OCI-LY1 (cell line): ENCODE data around the gene SOX5.

Source experiments
- H2AFZ ChIP-seq: fragments of 200-600 bp; sonication (generic), shearing (Covaris generic); 2 replicates; pipeline ENCODE4 v1.6.0; 2014; ENCODE audit warnings: antibody characterized with exemption, mild to moderate bottlenecking, low read length
- H3F3A ChIP-seq: fragments of 200-600 bp; sonication (generic), shearing (Covaris generic); 2 replicates; pipeline ENCODE4 v1.6.0; 2014; ENCODE audit warnings: mild to moderate bottlenecking, antibody characterized with exemption, low read length, moderate library complexity; ENCODE audit not compliant: insufficient read depth
- H3K27ac ChIP-seq: fragments of 200-600 bp; sonication (generic); 2 replicates; pipeline ENCODE4 v1.5.1; 2014; ENCODE audit warnings: low read length, mixed run types, mild to moderate bottlenecking, low read depth; ENCODE audit not compliant: poor library complexity, severe bottlenecking
- H3K27me3 ChIP-seq: fragments of 200-600 bp; sonication (generic); 2 replicates; pipeline ENCODE4 v1.6.0; 2014; ENCODE audit warnings: antibody characterized with exemption, mild to moderate bottlenecking, low read length, moderate library complexity; ENCODE audit not compliant: insufficient read depth
- H3K36me3 ChIP-seq: fragments of 200-600 bp; sonication (generic); 2 replicates; pipeline ENCODE4 v1.6.1; 2014; ENCODE audit warnings: mild to moderate bottlenecking, antibody characterized with exemption, low read length, moderate library complexity, mixed read lengths; ENCODE audit not compliant: insufficient read depth
- H3K4me1 ChIP-seq: fragments of 200-600 bp; sonication (generic); 2 replicates; pipeline ENCODE4 v1.5.1; 2014; ENCODE audit warnings: mild to moderate bottlenecking, low read length, moderate library complexity; ENCODE audit not compliant: insufficient read depth, severe bottlenecking
- H3K4me2 ChIP-seq: fragments of 200-600 bp; sonication (generic), shearing (Covaris generic); 2 replicates; pipeline ENCODE4 v1.6.1; 2014; ENCODE audit warnings: low read length
- H3K4me3 ChIP-seq: fragments of 200-600 bp; sonication (generic); 2 replicates; pipeline ENCODE4 v1.5.1; 2014; ENCODE audit warnings: low read length, low read depth, mild to moderate bottlenecking, mixed read lengths; ENCODE audit not compliant: poor library complexity, severe bottlenecking
- H3K79me2 ChIP-seq: fragments of 200-600 bp; shearing (Covaris generic); 2 replicates; pipeline ENCODE4 v1.6.1; 2016; ENCODE audit warnings: mixed run types, low read length, mixed read lengths; ENCODE audit not compliant: insufficient read depth
- H3K9ac ChIP-seq: fragments of 200-600 bp; sonication (generic), shearing (Covaris generic); 2 replicates; pipeline ENCODE4 v1.6.1; 2014; ENCODE audit warnings: mild to moderate bottlenecking, low read length, mixed read lengths
- H3K9me2 ChIP-seq: fragments of 200-600 bp; sonication (generic), shearing (Covaris generic); 2 replicates; pipeline ENCODE4 v1.6.1; 2014; ENCODE audit warnings: low read depth, mild to moderate bottlenecking, low read length, mixed read lengths
- H3K9me3 ChIP-seq: fragments of 200-600 bp; shearing (Covaris generic); 2 replicates; pipeline ENCODE4 v1.6.1; 2014; ENCODE audit warnings: low read length, mixed read lengths
- H4K20me1 ChIP-seq: fragments of 200-600 bp; sonication (generic), shearing (Covaris generic); 2 replicates; pipeline ENCODE4 v1.6.0; 2016; ENCODE audit warnings: mild to moderate bottlenecking, low read length; ENCODE audit not compliant: insufficient read depth
- CTCF ChIP-seq: fragments of 200-600 bp; sonication (generic), shearing (Covaris generic); IDR thresholded peaks from 2 replicates; pipeline ENCODE4 v1.5.1; 2017; ENCODE audit warnings: mild to moderate bottlenecking, antibody characterized with exemption, low read length, moderate library complexity, mixed read lengths
- EZH2 ChIP-seq: fragments of 200-600 bp; sonication (generic), shearing (Covaris generic); IDR thresholded peaks from 2 replicates; pipeline ENCODE4 v1.8.0; 2017; ENCODE audit warnings: borderline replicate concordance, mixed run types, mild to moderate bottlenecking, antibody characterized with exemption, low read length, moderate library complexity, mixed read lengths

SOX5 gene

GRCh38 chr12:23938422-23938821, 11.0 kb downstream of the SOX5 start:
- H3K4me3 ChIP-seq: no peak overlapping the region
- no peaks in the 10 kb centered on the region for H4K20me1 ChIP-seq
- H3K4me1 ChIP-seq: no peaks in the 10 kb centered on the region
- H3K27me3 ChIP-seq: no peaks in the 10 kb centered on the region
- no peak overlapping the region for H3K27ac ChIP-seq
- H3K9ac ChIP-seq: no peak overlapping the region
- no peaks in the 10 kb centered on the region for H3K36me3 ChIP-seq
- no peak overlapping the region for H2AFZ ChIP-seq
- H3K79me2 ChIP-seq: no peaks in the 10 kb centered on the region
- H3K9me3 ChIP-seq: no peaks in the 10 kb centered on the region
- TF ChIP-seq EZH2 (no peak), CTCF (no peak)
- no peaks in the 10 kb centered on the region for H3F3A ChIP-seq
- no peaks in the 10 kb centered on the region for H3K9me2 ChIP-seq
- no peak overlapping the region for H3K4me2 ChIP-seq

- H3K27me3 ChIP-seq: no peaks in the 10 kb centered on the region
- H3F3A ChIP-seq: no peaks in the 10 kb centered on the region
- no peaks in the 10 kb centered on the region for H4K20me1 ChIP-seq
- H3K36me3 ChIP-seq: no peaks in the 10 kb centered on the region
- no peaks in the 10 kb centered on the region for H3K9me3 ChIP-seq
- H3K79me2 ChIP-seq: no peaks in the 10 kb centered on the region
- no peak overlapping the region for H3K4me3 ChIP-seq
- H3K27ac ChIP-seq: no peak overlapping the region
- no peaks in the 10 kb centered on the region for H3K4me1 ChIP-seq
- H3K4me2 ChIP-seq: no peak overlapping the region
- no peak overlapping the region for H3K9ac ChIP-seq
- TF ChIP-seq CTCF (no peak), EZH2 (no peak)
- H2AFZ ChIP-seq: no peak overlapping the region
- H3K9me2 ChIP-seq: no peaks in the 10 kb centered on the region
Observed at GRCh38 chr12:23931176-23931575, 18.3 kb downstream of the SOX5 start.

- Histone ChIP-seq H3K27me3 (no peaks in the 10 kb centered on the region), H3K4me1 (no peaks in the 10 kb centered on the region)
Observed at GRCh38 chr12:23930599-23930998, 18.9 kb downstream of the SOX5 start.

More at GRCh38 chr12:23930599-23930998, 18.9 kb downstream of the SOX5 start:
- no peaks in the 10 kb centered on the region for H3F3A ChIP-seq
- no peaks in the 10 kb centered on the region for H3K9me2 ChIP-seq
- TF ChIP-seq CTCF: no peak
- TF ChIP-seq EZH2: no peak
- H3K4me2 ChIP-seq: no peak overlapping the region
- H4K20me1 ChIP-seq: no peaks in the 10 kb centered on the region
- no peaks in the 10 kb centered on the region for H3K79me2 ChIP-seq
- H2AFZ ChIP-seq: no peak overlapping the region
- no peak overlapping the region for H3K27ac ChIP-seq
- H3K9ac ChIP-seq: no peak overlapping the region
- H3K9me3 ChIP-seq: no peaks in the 10 kb centered on the region
- H3K36me3 ChIP-seq: no peaks in the 10 kb centered on the region
- no peak overlapping the region for H3K4me3 ChIP-seq
